Measurements from ENCODE around the gene MUC4. TPM values are rescaled to one million over a fixed set of nuclear protein-coding genes. Genes with fewer than 3 reads are reported as not detected.
A peak's percentile ranks its signal among the peaks of the same experiment; 100 is the strongest.
"Not testable (repeated sequence)": the region's sequence is repeated elsewhere in the genome, so short reads cannot be mapped to it uniquely, and the experiment has no call there.

MUC4 gene
- total RNA-seq, 1 donor from 2014 or later: not detected

DNA sequence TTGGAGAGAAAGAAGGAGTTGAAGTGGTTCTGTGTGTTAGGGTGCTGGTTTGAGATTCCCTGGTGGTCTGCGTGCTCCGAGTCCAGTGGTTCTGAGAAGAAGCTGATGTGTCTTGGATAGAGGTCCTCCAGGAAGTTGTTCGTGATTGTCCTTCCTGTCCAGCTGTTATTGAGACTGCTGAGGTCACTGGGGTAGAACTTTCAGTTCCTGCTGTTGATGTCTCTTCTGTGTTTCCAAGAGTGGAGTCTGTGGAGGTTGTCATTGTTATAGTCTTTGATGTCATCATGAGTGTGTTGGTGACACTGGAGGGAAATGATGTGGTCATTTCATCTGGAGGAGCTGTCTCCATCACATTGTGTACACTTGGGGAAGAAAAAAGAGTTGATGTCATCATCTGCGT, 20.8 kb downstream of the MUC4 start:
- Histone ChIP-seq H3K36me3 (no peaks in the 10 kb centered on the region), H3K79me2 (ENCODE audit: low read depth) (no peaks in the 10 kb centered on the region), H3K4me1 (peaks cover 9% of the 10 kb centered on the region), H3K4me3 (no peak overlapping the region), H3K9ac (no peak overlapping the region), H3K9me3 (ENCODE audit: low read depth) (no peaks in the 10 kb centered on the region), H2AFZ (replicated peaks) (no peak overlapping the region), H3K27me3 (no peaks in the 10 kb centered on the region), H3F3A (ENCODE audit: low read depth) (peaks cover 12% of the 10 kb centered on the region), H3K27ac (no peak overlapping the region), H4K20me1 (ENCODE audit: low read depth) (no peaks in the 10 kb centered on the region), H3K4me2 (no peak overlapping the region)
- Mint-ChIP-seq H3K36me3 (no peaks in the 10 kb centered on the region), H3K27me3 (ENCODE audit: insufficient read depth, low read depth) (peaks cover 2% of the 10 kb centered on the region), H3K4me3 (no peak overlapping the region), H3K4me1 (peaks cover 10% of the 10 kb centered on the region), H3K27ac (no peak overlapping the region), H3K9me3 (peaks cover 12% of the 10 kb centered on the region)
- TF ChIP-seq EZH2 (IDR thresholded peaks at IDR 0.05) (no peak), CTCF (IDR thresholded peaks at IDR 0.05) (no peak), EZH2phosphoT487 (IDR thresholded peaks at IDR 0.05) (no peak)
- DNase-seq (ENCODE audit: low spot score): no peak

DNA sequence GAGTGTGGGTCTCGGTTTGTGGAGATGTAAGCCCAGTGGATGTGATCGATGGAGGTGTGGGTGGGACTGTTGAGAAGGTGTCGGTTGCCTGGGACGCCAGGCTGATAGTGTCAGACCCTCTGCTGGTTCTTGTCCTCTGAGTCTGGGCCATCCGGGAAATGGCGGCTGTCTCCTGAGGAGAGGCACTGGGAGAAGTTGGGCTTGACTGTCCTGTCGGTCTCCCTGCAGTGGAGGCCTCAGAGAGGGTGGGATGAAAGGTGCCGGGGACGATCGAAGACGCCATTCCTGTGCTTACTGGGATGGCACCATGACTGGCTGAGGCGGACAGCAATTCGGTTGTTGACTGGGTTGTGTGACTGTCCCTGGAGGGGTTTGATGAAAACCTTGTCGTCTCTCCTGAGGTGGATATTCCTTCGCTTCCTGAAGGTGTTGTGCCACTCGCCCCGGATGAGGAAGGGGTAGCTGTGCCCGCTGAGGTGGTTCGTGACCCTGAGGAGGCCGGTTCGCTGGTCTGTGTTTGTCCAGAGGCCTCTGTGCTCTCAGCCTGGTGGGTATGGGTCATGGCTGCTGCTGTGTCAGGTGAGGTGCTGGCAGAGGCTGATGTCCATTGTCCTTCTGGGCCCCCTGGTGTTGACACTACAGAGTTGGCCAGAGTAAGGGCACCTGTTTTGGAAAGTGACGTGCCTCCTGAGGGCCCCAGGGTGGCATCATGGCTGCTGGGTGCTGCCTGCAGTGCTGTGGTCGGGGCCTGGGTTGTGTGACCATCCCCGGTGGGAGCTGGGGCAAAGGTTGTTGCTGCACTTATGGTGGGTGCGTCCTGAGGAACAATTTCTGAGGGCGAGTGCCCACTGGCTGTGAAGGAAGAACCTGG, 22.8 kb downstream of the MUC4 start:
- H3K36me3 ChIP-seq: no peaks in the 10 kb centered on the region
- H3K4me3 ChIP-seq: no peak overlapping the region
- peaks cover 4% of the 10 kb centered on the region for H3K27me3 Mint-ChIP-seq (ENCODE audit: insufficient read depth, low read depth)
- peaks cover 12% of the 10 kb centered on the region for H3K9me3 Mint-ChIP-seq
- H3K27ac ChIP-seq: no peak overlapping the region
- no peaks in the 10 kb centered on the region for H3K27me3 ChIP-seq
- no peaks in the 10 kb centered on the region for H3F3A ChIP-seq (ENCODE audit: low read depth)
- no peak overlapping the region for H3K27ac Mint-ChIP-seq
- no peaks in the 10 kb centered on the region for H4K20me1 ChIP-seq (ENCODE audit: low read depth)
- no peak overlapping the region for H3K4me3 Mint-ChIP-seq
- no peaks in the 10 kb centered on the region for H3K4me1 ChIP-seq
- H3K9me3 ChIP-seq (ENCODE audit: low read depth): no peaks in the 10 kb centered on the region
- TF ChIP-seq CTCF (IDR thresholded peaks at IDR 0.05) (no peak), EZH2 (IDR thresholded peaks at IDR 0.05) (no peak), EZH2phosphoT487 (IDR thresholded peaks at IDR 0.05) (no peak)
- H3K79me2 ChIP-seq (ENCODE audit: low read depth): no peaks in the 10 kb centered on the region
- no peak overlapping the region for H3K9ac ChIP-seq
- no peak overlapping the region for H2AFZ ChIP-seq (replicated peaks)
- H3K4me2 ChIP-seq: no peak overlapping the region
- H3K36me3 Mint-ChIP-seq: no peaks in the 10 kb centered on the region
- no peak for DNase-seq (ENCODE audit: low spot score)
- H3K4me1 Mint-ChIP-seq: no peaks in the 10 kb centered on the region

DNA sequence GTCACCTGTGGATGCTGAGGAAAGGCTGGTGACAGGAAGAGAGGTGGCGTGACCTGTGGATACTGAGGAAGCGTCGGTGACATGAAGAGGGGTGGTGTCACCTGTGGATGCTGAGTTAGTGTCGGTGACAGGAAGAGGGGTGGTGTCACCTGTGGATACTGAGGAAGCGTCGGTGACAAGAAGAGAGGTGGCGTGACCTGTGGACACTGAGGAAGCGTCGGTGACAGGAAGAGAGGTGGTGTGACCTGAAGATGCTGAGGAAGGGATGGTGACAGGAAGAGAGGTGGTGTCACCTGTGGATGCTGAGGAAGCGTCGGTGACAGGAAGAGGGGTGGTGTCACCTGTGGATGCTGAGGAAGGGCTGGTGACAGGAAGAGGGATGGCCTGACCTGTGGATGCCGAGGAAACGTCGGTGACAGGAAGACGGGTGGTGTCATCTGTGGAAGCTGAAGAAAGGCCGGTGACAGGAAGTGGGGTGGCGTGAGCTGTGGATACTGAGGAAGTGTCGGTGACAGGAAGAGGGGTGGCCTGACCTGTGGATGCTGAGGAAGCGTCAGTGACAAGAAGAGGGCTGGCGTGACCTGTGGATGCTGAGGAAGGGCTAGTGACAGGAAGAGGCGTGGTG, 25.8 kb downstream of the MUC4 start:
- not testable (repeated sequence) for H3K27me3 Mint-ChIP-seq (ENCODE audit: insufficient read depth, low read depth); H2AFZ ChIP-seq (replicated peaks); H3F3A ChIP-seq (ENCODE audit: low read depth); H4K20me1 ChIP-seq (ENCODE audit: low read depth); H3K36me3 Mint-ChIP-seq; H3K9me3 ChIP-seq (ENCODE audit: low read depth); H3K27me3 ChIP-seq; H3K27ac Mint-ChIP-seq; H3K4me2 ChIP-seq; H3K9ac ChIP-seq; H3K79me2 ChIP-seq (ENCODE audit: low read depth); DNase-seq (ENCODE audit: low spot score); H3K9me3 Mint-ChIP-seq; H3K4me1 Mint-ChIP-seq; H3K27ac ChIP-seq; H3K4me1 ChIP-seq; H3K36me3 ChIP-seq; H3K4me3 ChIP-seq; H3K4me3 Mint-ChIP-seq

- not testable (repeated sequence) for H4K20me1 ChIP-seq (ENCODE audit: low read depth); H3K36me3 ChIP-seq; H3K4me3 ChIP-seq; DNase-seq (ENCODE audit: low spot score); H3K9me3 ChIP-seq (ENCODE audit: low read depth); H3F3A ChIP-seq (ENCODE audit: low read depth); H3K4me2 ChIP-seq; H3K27ac ChIP-seq; H3K4me1 Mint-ChIP-seq; H3K27me3 ChIP-seq; H3K27ac Mint-ChIP-seq; H3K79me2 ChIP-seq (ENCODE audit: low read depth); H3K9ac ChIP-seq; H3K4me1 ChIP-seq; H3K36me3 Mint-ChIP-seq; H2AFZ ChIP-seq (replicated peaks); H3K9me3 Mint-ChIP-seq; H3K27me3 Mint-ChIP-seq (ENCODE audit: insufficient read depth, low read depth)
- H3K4me3 Mint-ChIP-seq: peak overlapping the region; percentile 25
These were observed 27.7 kb downstream of the MUC4 start for GRCh38 chr3:195784031-195784430.

DNA sequence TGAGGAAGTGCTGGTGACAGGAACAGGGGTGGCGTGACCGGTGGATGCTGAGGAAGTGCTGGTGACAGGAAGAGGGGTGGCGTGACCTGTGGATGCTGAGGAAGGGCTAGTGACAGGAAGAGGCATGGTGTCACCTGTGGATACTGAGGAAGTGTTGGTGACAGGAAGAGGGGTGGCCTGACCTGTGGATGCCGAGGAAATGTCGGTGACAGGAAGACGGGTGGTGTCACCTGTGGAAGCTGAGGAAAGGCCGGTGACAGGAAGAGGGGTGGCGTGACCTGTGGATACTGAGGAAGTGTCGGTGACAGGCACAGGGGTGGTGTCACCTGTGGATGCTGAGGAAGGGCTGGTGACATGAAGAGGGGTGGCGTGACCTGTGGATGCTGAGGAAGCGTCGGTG, 30.5 kb downstream of the MUC4 start:
- not testable (repeated sequence) for H2AFZ ChIP-seq (replicated peaks); H3K4me1 ChIP-seq; H4K20me1 ChIP-seq (ENCODE audit: low read depth); H3K9ac ChIP-seq; H3F3A ChIP-seq (ENCODE audit: low read depth); H3K27me3 ChIP-seq; H3K9me3 ChIP-seq (ENCODE audit: low read depth); H3K79me2 ChIP-seq (ENCODE audit: low read depth); H3K36me3 Mint-ChIP-seq; H3K36me3 ChIP-seq; H3K9me3 Mint-ChIP-seq; H3K4me3 ChIP-seq; DNase-seq (ENCODE audit: low spot score); H3K4me1 Mint-ChIP-seq; H3K27me3 Mint-ChIP-seq (ENCODE audit: insufficient read depth, low read depth); H3K4me2 ChIP-seq; H3K27ac ChIP-seq
- peak overlapping the region; percentile 0 for H3K4me3 Mint-ChIP-seq
- H3K27ac Mint-ChIP-seq: peak overlapping the region; percentile 2

Measured in neural progenitor cell (in vitro differentiated cells).